Duodenal mucosa (tissue), 2 donors: ENCODE data around the gene FFAR4.
A peak's percentile ranks its signal among the peaks of the same experiment; 100 is the strongest.

Experiments
- H3K27ac ChIP-seq: one replicate; pipeline ENCODE4 v1.7.0; 2013; ENCODE audit warnings: low read depth, low read length
- H3K27me3 ChIP-seq, 2 donors: one replicate each; pipeline ENCODE4 v1.7.0; 2013; ENCODE audit warnings: low read length in 2 of 2, control low read depth in 1 of 2; ENCODE audit not compliant: insufficient read depth in 2 of 2, control insufficient read depth in 1 of 2
- H3K36me3 ChIP-seq, 2 donors: one replicate each; pipeline ENCODE4 v1.7.0; 2013; ENCODE audit warnings: low read length in 2 of 2, control low read depth in 1 of 2; ENCODE audit not compliant: insufficient read depth in 2 of 2, control insufficient read depth in 1 of 2
- H3K4me1 ChIP-seq, 2 donors: one replicate each; pipeline ENCODE4 v1.7.0; 2013; ENCODE audit warnings: low read length in 2 of 2, control low read depth in 1 of 2; ENCODE audit not compliant: insufficient read depth in 2 of 2, control insufficient read depth in 1 of 2
- H3K4me3 ChIP-seq, 2 donors: one replicate each; pipeline ENCODE4 v1.7.0; 2013; ENCODE audit warnings: low read length in 2 of 2, low read depth in 1 of 2
- H3K9ac ChIP-seq, 2 donors: one replicate each; pipeline ENCODE4 v1.7.0; 2013; ENCODE audit warnings: low read length in 2 of 2, low read depth in 1 of 2
- H3K9me3 ChIP-seq, 2 donors: one replicate each; pipeline ENCODE4 v1.7.0; 2013; ENCODE audit warnings: low read length in 2 of 2, control low read depth in 1 of 2; ENCODE audit not compliant: control insufficient read depth in 1 of 2

FFAR4 gene

GRCh38 chr10:93550606-93551005 is 15.9 kb upstream of the FFAR4 start:
- Histone ChIP-seq H3K36me3 (no peaks in the 10 kb centered on the region), H3K9ac (no peak overlapping the region), H3K27me3 (no peaks in the 10 kb centered on the region), H3K27ac (no peak overlapping the region), H3K4me1 (peaks cover 6 to 9% of the 10 kb centered on the region in 2 donors), H3K9me3 (no peaks in the 10 kb centered on the region), H3K4me3 (no peak overlapping the region)

GRCh38 chr10:93552780-93553179 is 13.7 kb upstream of the FFAR4 start:
- no peak overlapping the region for H3K4me3 ChIP-seq
- H3K4me1 ChIP-seq: peaks cover 6 to 9% of the 10 kb centered on the region in 2 donors
- H3K27ac ChIP-seq: no peak overlapping the region
- no peaks in the 10 kb centered on the region for H3K36me3 ChIP-seq
- H3K9ac ChIP-seq: no peak overlapping the region
- H3K9me3 ChIP-seq: no peaks in the 10 kb centered on the region
- H3K27me3 ChIP-seq: no peaks in the 10 kb centered on the region

GRCh38 chr10:93553482-93554315 is 12.8 kb upstream of the FFAR4 start:
- H3K9ac ChIP-seq: no peak overlapping the region

DNA sequence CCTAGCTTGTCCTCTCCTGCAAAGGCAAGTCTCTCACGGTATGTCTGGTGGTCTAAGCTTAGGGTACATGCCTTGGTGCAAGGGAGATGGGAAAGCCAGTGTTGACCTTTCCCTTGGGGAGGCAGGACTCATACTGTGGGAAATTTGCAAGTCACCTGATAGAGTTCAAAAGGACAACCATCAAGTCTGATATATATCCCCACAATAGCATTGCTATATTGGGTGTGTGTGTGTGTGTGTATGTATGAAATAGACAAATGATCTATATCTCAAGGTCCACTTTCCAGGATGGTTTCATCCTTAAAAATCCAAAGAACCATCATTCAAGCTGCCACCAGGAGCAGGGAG is 12.2 kb upstream of the FFAR4 start:
- Histone ChIP-seq H3K27me3 (no peaks in the 10 kb centered on the region), H3K4me1 (peaks cover 6 to 9% of the 10 kb centered on the region in 2 donors), H3K4me3 (no peak overlapping the region), H3K36me3 (no peaks in the 10 kb centered on the region), H3K9me3 (no peaks in the 10 kb centered on the region), H3K27ac (no peak overlapping the region), H3K9ac (no peak overlapping the region)

More at GRCh38 chr10:93553482-93554315, 12.8 kb upstream of the FFAR4 start:
- Histone ChIP-seq H3K27me3 (no peaks in the 10 kb centered on the region), H3K36me3 (no peaks in the 10 kb centered on the region), H3K4me1 (peaks cover 6 to 9% of the 10 kb centered on the region in 2 donors), H3K9me3 (no peaks in the 10 kb centered on the region), H3K27ac (no peak overlapping the region), H3K4me3 (no peak overlapping the region)

DNA sequence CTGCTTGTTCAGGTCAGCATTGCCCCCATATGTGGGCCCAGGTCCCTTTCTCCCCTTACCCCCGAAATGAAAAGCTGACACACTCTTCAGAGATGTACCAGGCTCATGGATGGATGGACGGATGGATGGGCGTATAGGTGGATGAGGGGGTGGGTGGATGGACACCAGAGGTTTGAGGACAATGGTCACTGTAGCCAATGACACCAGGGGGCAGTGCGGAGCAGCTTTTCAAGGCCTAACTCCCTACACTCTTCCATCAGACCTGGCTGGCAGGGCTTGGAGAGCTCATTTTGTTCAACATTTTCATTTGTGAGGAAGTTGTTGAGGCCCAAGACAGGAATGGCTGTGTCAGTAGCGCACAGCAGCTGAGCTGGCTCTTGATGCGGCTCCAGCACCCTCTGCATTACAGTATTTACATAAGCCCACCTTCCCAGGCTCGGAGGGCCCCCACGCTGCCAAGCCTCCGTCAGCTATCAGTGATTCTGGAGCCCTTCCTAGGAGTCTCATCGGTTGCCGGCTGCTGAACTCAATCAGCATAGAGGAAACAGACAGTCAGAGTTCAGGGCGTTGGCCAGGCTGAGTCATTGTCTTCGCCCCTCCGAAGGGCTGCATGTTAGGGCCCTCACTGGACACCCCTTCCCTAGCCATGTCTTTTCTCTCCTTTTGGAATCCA is 11.6 kb upstream of the FFAR4 start:
- no peak overlapping the region for H3K9ac ChIP-seq
- H3K4me3 ChIP-seq: no peak overlapping the region
- peaks cover 0 to 3% of the 10 kb centered on the region in 2 donors for H3K9me3 ChIP-seq
- no peaks in the 10 kb centered on the region for H3K36me3 ChIP-seq
- H3K27ac ChIP-seq: no peak overlapping the region
- H3K27me3 ChIP-seq: no peaks in the 10 kb centered on the region
- H3K4me1 ChIP-seq: peaks cover 6 to 9% of the 10 kb centered on the region in 2 donors

- Histone ChIP-seq H3K27ac (no peak overlapping the region), H3K9me3 (peaks cover 0 to 3% of the 10 kb centered on the region in 2 donors), H3K4me1 (peaks cover under 1 to 2% of the 10 kb centered on the region in 2 donors), H3K4me3 (no peak overlapping the region), H3K9ac (no peak overlapping the region), H3K27me3 (no peaks in the 10 kb centered on the region), H3K36me3 (no peaks in the 10 kb centered on the region)
Observed at GRCh38 chr10:93559490-93559889, 7.0 kb upstream of the FFAR4 start.

DNA sequence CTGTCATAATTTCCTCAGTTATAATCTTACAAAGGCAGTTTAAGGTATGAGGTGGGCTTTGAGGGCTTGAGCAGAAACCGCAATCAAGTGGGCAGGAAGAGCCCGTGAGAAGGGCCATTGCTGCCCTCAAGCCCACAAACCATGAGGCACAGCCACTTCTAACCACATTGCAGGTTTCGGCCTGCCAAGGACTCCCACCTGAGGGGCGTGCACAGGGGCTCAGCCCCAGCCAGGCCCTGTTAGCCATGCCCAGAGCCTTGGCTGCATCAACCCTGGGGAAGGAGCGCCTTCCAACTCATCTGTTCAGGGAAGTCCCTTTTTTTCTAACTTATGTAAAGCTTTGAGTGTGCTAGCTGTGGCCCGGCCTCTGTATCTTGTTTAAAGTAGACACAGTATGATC is 5.9 kb upstream of the FFAR4 start:
- H3K9me3 ChIP-seq: peaks cover 0 to 3% of the 10 kb centered on the region in 2 donors
- no peak overlapping the region for H3K9ac ChIP-seq
- no peaks in the 10 kb centered on the region for H3K36me3 ChIP-seq
- no peaks in the 10 kb centered on the region for H3K4me1 ChIP-seq
- H3K4me3 ChIP-seq: no peak overlapping the region
- H3K27me3 ChIP-seq: peaks cover 3 to 5% of the 10 kb centered on the region in 2 donors
- H3K27ac ChIP-seq: no peak overlapping the region

GRCh38 chr10:93565446-93565845 is 1.0 kb upstream of the FFAR4 start:
- Histone ChIP-seq H3K36me3 (no peaks in the 10 kb centered on the region), H3K9me3 (no peaks in the 10 kb centered on the region), H3K9ac (no peak overlapping the region), H3K4me1 (peaks cover 0 to 5% of the 10 kb centered on the region in 2 donors), H3K27ac (no peak overlapping the region), H3K4me3 (no peak overlapping the region), H3K27me3 (peaks cover 32 to 36% of the 10 kb centered on the region in 2 donors)

DNA sequence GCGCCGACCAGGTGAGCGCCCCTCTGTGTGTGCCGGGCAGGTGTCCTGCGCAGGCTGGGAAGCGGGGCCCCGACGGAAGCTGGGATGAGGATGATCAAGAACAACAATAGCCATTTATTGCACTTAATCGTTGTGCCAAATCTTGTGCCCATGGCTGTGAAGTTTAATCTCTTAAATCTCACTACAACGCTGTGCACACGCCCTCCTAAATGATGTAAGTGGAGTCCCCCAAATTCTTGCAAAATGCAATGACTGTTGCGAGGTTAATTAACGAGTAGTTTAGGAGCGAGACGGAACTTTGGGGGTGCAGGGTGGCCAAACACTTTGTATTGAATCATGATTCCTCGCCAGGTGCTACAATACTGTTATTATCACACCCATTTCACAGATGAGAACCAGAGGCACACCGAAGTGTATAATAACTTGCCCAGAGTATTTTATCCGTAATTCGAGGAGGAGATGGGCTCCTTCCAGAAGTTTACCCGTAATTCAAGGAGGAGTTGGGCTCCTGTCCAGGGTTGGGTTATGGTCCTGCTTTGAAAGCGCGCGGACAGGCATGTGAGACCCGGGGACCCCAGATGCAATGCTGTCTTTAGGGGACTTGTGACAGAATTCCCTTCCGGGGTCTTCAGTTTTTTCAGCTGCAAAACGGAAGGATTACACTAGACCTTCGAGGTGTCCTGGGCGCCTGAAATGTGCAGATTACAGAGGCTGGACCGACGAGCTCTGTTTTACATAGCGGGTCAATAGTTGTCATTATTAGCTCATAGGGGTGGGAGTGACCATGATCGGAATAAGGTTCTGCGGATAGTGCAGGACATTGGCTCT is 1.0 kb downstream of the FFAR4 start:
- Histone ChIP-seq H3K4me1 (peaks cover 3 to 5% of the 10 kb centered on the region in 2 donors), H3K27me3 (peaks cover 36% of the 10 kb centered on the region in 2 donors), H3K9ac (no peak overlapping the region), H3K9me3 (no peaks in the 10 kb centered on the region), H3K4me3 (peak overlapping the region in 1 of 2 donors; percentile 15), H3K36me3 (no peaks in the 10 kb centered on the region), H3K27ac (no peak overlapping the region)

- no peak overlapping the region for H3K27ac ChIP-seq
- no peaks in the 10 kb centered on the region for H3K9me3 ChIP-seq
- peak overlapping the region in 1 of 2 donors; percentile 15 for H3K4me3 ChIP-seq
- H3K9ac ChIP-seq: no peak overlapping the region
- H3K36me3 ChIP-seq: no peaks in the 10 kb centered on the region
- H3K27me3 ChIP-seq: peaks cover 36% of the 10 kb centered on the region in 2 donors
- H3K4me1 ChIP-seq: peaks cover 5 to 8% of the 10 kb centered on the region in 2 donors
Observed at GRCh38 chr10:93568105-93568390, 1.6 kb downstream of the FFAR4 start.
